Measurements from ENCODE around the gene VAPB. TPM values are rescaled to one million over a fixed set of nuclear protein-coding genes. Genes with fewer than 3 reads are reported as not detected.

VAPB gene
- total RNA-seq, 1 experiment from 2014 or later = 65.1 TPM

GRCh38 chr20:58467572-58468527 is 78.8 kb downstream of the VAPB start:
- Histone ChIP-seq H3K23me2 (ENCODE audit: insufficient read length, low read depth, low read length, poor library complexity, severe bottlenecking) (no peaks in the 10 kb centered on the region), H3K27ac (ENCODE audit: insufficient read length, low read depth, low read length) (no peak overlapping the region), H2BK20ac (ENCODE audit: low read depth, low read length, poor library complexity, severe bottlenecking) (no peak overlapping the region), H3K4me2 (ENCODE audit: insufficient read depth, insufficient read length, low read length) (no peak overlapping the region), H3K23ac (ENCODE audit: insufficient read length, low read depth, low read length) (no peak overlapping the region), H3K18ac (ENCODE audit: insufficient read length, low read depth, low read length) (no peak overlapping the region), H3K4me1 (ENCODE audit: insufficient read depth, low read length) (no peaks in the 10 kb centered on the region), H4K20me1 (ENCODE audit: control insufficient read depth, insufficient read depth, insufficient read length) (no peaks in the 10 kb centered on the region), H3K9ac (ENCODE audit: extremely low read depth, insufficient read length, low read length) (no peak overlapping the region), H2AFZ (ENCODE audit: low read length) (no peak overlapping the region), H3K14ac (ENCODE audit: insufficient read depth, low read length) (no peak overlapping the region), H2BK5ac (ENCODE audit: insufficient read length, low read length) (no peak overlapping the region), H3K56ac (ENCODE audit: insufficient read length, low read depth, low read length) (no peak overlapping the region), H4K5ac (ENCODE audit: insufficient read length, low read depth, low read length) (no peak overlapping the region), H3K79me2 (ENCODE audit: insufficient read depth, low read length) (no peaks in the 10 kb centered on the region), H3K9me3 (ENCODE audit: control insufficient read depth, low read depth, low read length) (no peaks in the 10 kb centered on the region), H3K27me3 (ENCODE audit: insufficient read depth, low read length) (no peaks in the 10 kb centered on the region), H2BK120ac (ENCODE audit: low read depth, low read length, poor library complexity, severe bottlenecking) (no peak overlapping the region), H3K79me1 (ENCODE audit: insufficient read depth, low read depth, low read length, poor library complexity, severe bottlenecking) (no peaks in the 10 kb centered on the region), H3K4ac (ENCODE audit: low read depth, low read length) (no peak overlapping the region), H4K8ac (replicated peaks; ENCODE audit: insufficient read length, low read depth, low read length) (no peak overlapping the region), H2AK5ac (ENCODE audit: insufficient read length, low read length) (no peak overlapping the region), H4K91ac (ENCODE audit: insufficient read length, low read depth, low read length) (no peak overlapping the region), H3T11ph (ENCODE audit: low read length) (no peak overlapping the region), H2BK12ac (ENCODE audit: insufficient read length, low read depth, low read length) (no peak overlapping the region), H2BK15ac (ENCODE audit: low read depth, low read length) (no peak overlapping the region)
- Mint-ChIP-seq H3K36me3 (ENCODE audit: insufficient read depth in 1 of 3, low read depth in 3 of 3) (peaks cover 0 to 4% (median 0%) of the 10 kb centered on the region in 3 experiments; a peak in 1 of 7 replicates), H3K27ac (peak overlapping the region in 1 of 3 experiments; percentile 13; a peak in 1 of 7 replicates), H3K4me3 (no peak overlapping the region), H3K27me3 (ENCODE audit: low read depth) (no peaks in the 10 kb centered on the region), H3K4me1 (peaks cover 0 to 9% of the 10 kb centered on the region in 2 experiments; a peak in 2 of 4 replicates), H3K9me3 (peaks cover 0 to 4% of the 10 kb centered on the region in 2 experiments; a peak in 2 of 5 replicates)
- no peak for DNase-seq
- WGBS (ENCODE audit: extremely low coverage, insufficient read length, low lambda C conversion rate) = no CpG with 5 or more reads among the region's 28 CpGs
- TF ChIP-seq CTCF (conservative IDR thresholded peaks at IDR 0.05) = no peak
